Fibroblast of lung (primary cell): Measurements from ENCODE around the gene DENND4A.

ENCODE experiments used
- CTCF ChIP-seq, 2 donors: IDR thresholded peaks in 1 of 2; conservative IDR thresholded peaks in 1 of 2; 1 replicate in 1 of 2; 2 replicates in 1 of 2; pipeline ENCODE4 v1.5.1; 2011 to 2012; ENCODE audit warnings: low read length in 2 of 2, control low read depth in 1 of 2, inconsistent platforms in 1 of 2, low read depth in 1 of 2, mild to moderate bottlenecking in 1 of 2
- EZH2 ChIP-seq: IDR thresholded peaks from 2 replicates; pipeline ENCODE4 v1.5.1; 2012; ENCODE audit warnings: low read length, control low read depth, mild to moderate bottlenecking; ENCODE audit errors: missing control alignments

- TF ChIP-seq CTCF (conservative IDR thresholded peaks at IDR 0.05 in 1 of 2, IDR thresholded peaks at IDR 0.05 in 1 of 2; ENCODE audit: low read depth in 1 of 2, low read length in 2 of 2) = no peak
- no peak for TF ChIP-seq EZH2
Observed at GRCh38 chr15:65723876-65724275, 68.2 kb downstream of the DENND4A start.
